DMS 273 (cell line): ENCODE measurements around the gene PRKAG2.
A peak's percentile ranks its signal among the peaks of the same experiment; 100 is the strongest.
"Not testable (repeated sequence)": the region's sequence is repeated elsewhere in the genome, so short reads cannot be mapped to it uniquely, and the experiment has no call there.

Source experiments
- DNase-seq: peaks from one replicate; lab custom pipeline; 2025; ENCODE audit not compliant: unreplicated experiment; lab: John Stamatoyannopoulos, UW

Gene PRKAG2

GRCh38 chr7:151573046-151573445 lies 303.9 kb downstream of the PRKAG2 start:
- not testable (repeated sequence) for DNase-seq

GRCh38 chr7:151572136-151572535 lies 304.8 kb downstream of the PRKAG2 start:
- no peak for DNase-seq

- no peak for DNase-seq
These were observed 305.4 kb downstream of the PRKAG2 start for GRCh38 chr7:151571471-151571870.

- DNase-seq: peak; percentile 18
These were observed 306.5 kb downstream of the PRKAG2 start for GRCh38 chr7:151570366-151570915.

GRCh38 chr7:151568956-151569940 lies 307.7 kb downstream of the PRKAG2 start:
- no peak for DNase-seq

- DNase-seq: no peak
These were observed 310.0 kb downstream of the PRKAG2 start for GRCh38 chr7:151566897-151567320.

GRCh38 chr7:151565541-151565940 lies 311.4 kb downstream of the PRKAG2 start:
- no peak for DNase-seq

GRCh38 chr7:151560243-151560642 lies 316.7 kb downstream of the PRKAG2 start:
- no peak for DNase-seq

- no peak for DNase-seq
These were observed 317.2 kb downstream of the PRKAG2 start for GRCh38 chr7:151559557-151560183.

GRCh38 chr7:151558575-151558974 lies 318.3 kb downstream of the PRKAG2 start:
- DNase-seq: no peak

GRCh38 chr7:151556592-151556991 lies 320.3 kb downstream of the PRKAG2 start:
- no peak for DNase-seq

GRCh38 chr7:151553356-151553755 lies 323.6 kb downstream of the PRKAG2 start:
- DNase-seq: no peak

GRCh38 chr7:151552352-151553028 lies 324.4 kb downstream of the PRKAG2 start:
- DNase-seq: peak; percentile 51

- DNase-seq: peak; percentile 38
These were observed 325.1 kb downstream of the PRKAG2 start for GRCh38 chr7:151551820-151552219.

- peak; percentile 37 for DNase-seq
These were observed 326.1 kb downstream of the PRKAG2 start for GRCh38 chr7:151550656-151551286.

- no peak for DNase-seq
These were observed 327.3 kb downstream of the PRKAG2 start for GRCh38 chr7:151549644-151550043.

- no peak for DNase-seq
These were observed 327.8 kb downstream of the PRKAG2 start for GRCh38 chr7:151549083-151549482.

- DNase-seq: no peak
These were observed 332.7 kb downstream of the PRKAG2 start for GRCh38 chr7:151544183-151544582.

GRCh38 chr7:151542606-151543130 lies 334.2 kb downstream of the PRKAG2 start:
- DNase-seq: no peak

GRCh38 chr7:151541709-151542499 lies 335.0 kb downstream of the PRKAG2 start:
- DNase-seq: no peak
